Thoracic aorta (tissue), 2 donors: ENCODE results near the gene LRRC72. TPM values are rescaled to one million over a fixed set of nuclear protein-coding genes. Genes with fewer than 3 reads are reported as not detected.
"Not testable (repeated sequence)": the region's sequence is repeated elsewhere in the genome, so short reads cannot be mapped to it uniquely, and the experiment has no call there.

Experiments used
- ATAC-seq: fragments of 150-250 bp; one replicate; pipeline ENCODE4 v1.8.0; 2017; ENCODE audit warnings: low read depth; ENCODE audit not compliant: insufficient number of reproducible peaks, low FRiP score
- DNase-seq: peaks from one replicate; pipeline ENCODE4 v3.0.0-alpha.2; 2020; ENCODE audit warnings: low spot score
- H3K27ac ChIP-seq, 2 donors: fragments of 200-600 bp; sonication (generic); 1 replicate in 1 of 2; 2 replicates in 1 of 2; pipeline ENCODE4 v1.5.1; 2016; ENCODE audit warnings: mild to moderate bottlenecking in 2 of 2, moderate library complexity in 2 of 2
- H3K27me3 ChIP-seq: fragments of 200-600 bp; sonication (generic); replicated peaks from 2 replicates; pipeline ENCODE4 v1.6.0; 2016; ENCODE audit warnings: mild to moderate bottlenecking; ENCODE audit not compliant: insufficient read depth
- H3K36me3 ChIP-seq: fragments of 200-600 bp; sonication (generic); one replicate; pipeline ENCODE4 v1.5.1; 2016
- H3K4me1 ChIP-seq, 2 donors: fragments of 200-600 bp; sonication (generic); 1 replicate in 1 of 2; 2 replicates in 1 of 2; pipeline versions ENCODE4 v1.5.1 to v1.6.0; 2016; ENCODE audit warnings: low read depth in 2 of 2, mild to moderate bottlenecking in 1 of 2; ENCODE audit not compliant: control insufficient read depth in 1 of 2
- H3K4me3 ChIP-seq: fragments of 200-600 bp; sonication (generic); 2 replicates; pipeline ENCODE4 v1.5.1; 2016; ENCODE audit warnings: mild to moderate bottlenecking
- H3K9me3 ChIP-seq: fragments of 200-600 bp; sonication (generic); 2 replicates; pipeline ENCODE4 v1.5.1; 2016
- CTCF ChIP-seq: fragments of 200-600 bp; sonication (generic); IDR thresholded peaks from one replicate; pipeline ENCODE4 v1.5.1; 2019; ENCODE audit warnings: antibody characterized with exemption
- total RNA-seq, 2 donors: library from RNA; depleted of rRNA; stranded (reverse); fragments of >200 nt; gene quantifications; one replicate each; pipeline versions ENCODE4 v1.1.0 to v1.2.3, GENCODE V29; 2016

The LRRC72 gene
- total RNA-seq, 2 donors from 2014 or later = not detected

- Histone ChIP-seq H3K4me3 (no peak overlapping the region), H3K36me3 (no peaks in the 10 kb centered on the region), H3K4me1 (no peaks in the 10 kb centered on the region), H3K27ac (no peak overlapping the region), H3K9me3 (no peaks in the 10 kb centered on the region), H3K27me3 (no peaks in the 10 kb centered on the region)
- ATAC-seq (no peak), DNase-seq (no peak)
- no peak for TF ChIP-seq CTCF
Measured at GRCh38 chr7:16594061-16594460, 67.4 kb downstream of the LRRC72 start.

- no peak for TF ChIP-seq CTCF
- H3K4me3 ChIP-seq = no peak overlapping the region
- ATAC-seq (no peak), DNase-seq (no peak)
- no peak overlapping the region for H3K27ac ChIP-seq
- no peaks in the 10 kb centered on the region for H3K4me1 ChIP-seq
- no peaks in the 10 kb centered on the region for H3K9me3 ChIP-seq
- no peaks in the 10 kb centered on the region for H3K36me3 ChIP-seq
- H3K27me3 ChIP-seq = no peaks in the 10 kb centered on the region
Measured at GRCh38 chr7:16594676-16595075, 68.1 kb downstream of the LRRC72 start.

- not testable (repeated sequence) for H3K4me3 ChIP-seq, H3K27me3 ChIP-seq, DNase-seq, ATAC-seq, H3K27ac ChIP-seq, H3K36me3 ChIP-seq, H3K9me3 ChIP-seq, H3K4me1 ChIP-seq
Measured at GRCh38 chr7:16595596-16595995, 69.0 kb downstream of the LRRC72 start.

- Histone ChIP-seq H3K36me3 (peaks cover 13% of the 10 kb centered on the region), H3K4me3 (no peak overlapping the region), H3K27me3 (no peaks in the 10 kb centered on the region), H3K4me1 (no peaks in the 10 kb centered on the region), H3K9me3 (no peaks in the 10 kb centered on the region), H3K27ac (no peak overlapping the region)
- DNase-seq (no peak), ATAC-seq (no peak)
- TF ChIP-seq CTCF = no peak
Measured at GRCh38 chr7:16598015-16598414, 71.4 kb downstream of the LRRC72 start.

GRCh38 chr7:16599860-16600259 is 73.2 kb downstream of the LRRC72 start:
- H3K36me3 ChIP-seq = peaks cover 21% of the 10 kb centered on the region

More at GRCh38 chr7:16599860-16600259, 73.2 kb downstream of the LRRC72 start:
- Histone ChIP-seq H3K27ac (no peak overlapping the region), H3K9me3 (no peaks in the 10 kb centered on the region), H3K4me1 (no peaks in the 10 kb centered on the region), H3K27me3 (no peaks in the 10 kb centered on the region), H3K4me3 (no peak overlapping the region)
- DNase-seq (no peak), ATAC-seq (no peak)
- no peak for TF ChIP-seq CTCF
